CD4-positive, alpha-beta T cell treated with Interleukin-12 subunit alpha and Interleukin-12 subunit beta, for 1 hour (primary cell): ENCODE results near the gene FRY.

Experiments
- DNase-seq: peaks from one replicate; pipeline ENCODE4 v3.0.0-alpha.2; 2020

Gene FRY

DNA sequence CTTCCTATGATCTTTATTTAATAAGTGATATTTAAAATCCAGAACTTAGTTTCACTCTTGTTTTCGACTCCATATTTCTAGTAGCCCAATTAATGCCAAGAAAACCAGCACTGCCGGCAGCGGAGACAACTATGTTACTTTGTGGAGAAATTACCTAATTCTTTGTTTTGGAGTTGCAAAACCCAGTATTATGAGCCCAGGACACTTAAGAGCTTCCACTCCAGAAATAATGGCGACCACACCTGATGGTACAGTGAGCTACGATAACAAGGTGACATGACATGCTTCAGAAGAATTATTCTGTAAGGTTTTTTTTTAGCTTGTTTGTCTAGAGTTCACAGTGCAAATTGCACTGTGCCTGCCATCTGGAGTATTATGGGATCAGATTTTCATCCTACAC is 147.2 kb downstream of the FRY start:
- DNase-seq: no peak

DNA sequence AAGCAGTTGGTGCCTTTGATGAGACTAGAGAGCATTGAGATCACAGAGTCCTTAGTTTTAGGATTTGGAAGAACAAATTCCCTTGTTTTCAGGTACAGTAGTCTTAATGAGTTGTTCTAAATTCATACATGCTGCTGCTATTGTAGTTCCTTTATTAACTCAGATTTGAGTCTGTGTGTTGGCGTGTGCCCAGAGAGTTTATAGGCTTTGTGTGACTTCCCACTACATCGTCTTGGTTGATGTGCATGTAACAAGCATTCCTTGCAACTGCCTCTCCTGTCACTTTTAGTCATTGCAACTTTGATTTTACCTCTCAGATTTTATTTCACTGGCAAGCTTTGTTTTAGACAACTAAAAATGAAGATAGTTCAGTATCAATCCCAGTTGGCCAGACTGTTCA is 148.1 kb downstream of the FRY start:
- DNase-seq: no peak

GRCh38 chr13:32187651-32188050 is 156.1 kb downstream of the FRY start:
- DNase-seq: no peak

DNA sequence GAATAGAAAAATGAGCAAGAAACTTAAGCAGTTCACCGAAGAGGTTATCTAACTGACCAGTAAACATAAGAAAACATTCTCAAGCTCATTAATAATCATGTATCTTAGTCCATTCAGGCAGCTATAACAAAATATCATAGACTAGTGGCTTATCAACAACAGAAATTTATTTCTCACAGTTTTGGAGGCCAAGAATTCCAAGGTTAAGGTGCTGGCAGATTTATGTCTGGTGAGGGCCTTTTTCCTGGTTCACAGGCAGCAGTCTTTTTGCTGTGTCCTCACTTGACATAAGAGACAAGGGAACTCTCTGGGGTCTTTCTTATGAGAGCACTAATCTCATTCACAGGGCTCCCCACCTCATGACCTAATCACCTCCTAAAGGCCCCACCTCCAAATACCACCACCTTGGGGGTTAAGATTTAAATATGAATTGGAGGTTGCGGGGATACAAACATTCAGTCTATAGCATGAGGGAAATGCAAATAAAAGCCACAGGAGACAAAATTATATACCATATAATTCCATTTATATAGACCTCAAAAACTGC is 160.0 kb downstream of the FRY start:
- DNase-seq: no peak

GRCh38 chr13:32195713-32196112 is 164.1 kb downstream of the FRY start:
- DNase-seq: no peak

DNA sequence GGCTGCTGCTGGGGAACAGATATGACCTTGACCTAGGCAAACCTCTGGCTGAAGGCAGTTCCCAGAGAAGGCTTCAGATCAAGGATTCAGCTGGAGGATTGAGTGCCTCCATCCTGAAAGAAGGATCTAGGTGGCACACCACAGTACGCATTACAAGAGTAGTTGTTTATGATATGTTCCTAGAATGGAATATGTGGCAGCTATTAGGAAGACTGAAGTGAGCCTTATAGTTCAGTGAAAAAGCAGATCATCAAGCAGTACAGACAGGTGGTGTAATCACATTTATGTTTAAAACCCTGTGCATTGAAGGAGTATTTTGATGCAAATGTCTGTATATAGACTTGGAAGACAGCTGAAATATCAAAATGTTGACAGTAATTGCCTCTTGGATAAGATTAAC is 167.6 kb downstream of the FRY start:
- no peak for DNase-seq

GRCh38 chr13:32200741-32201140 is 169.2 kb downstream of the FRY start:
- no peak for DNase-seq

GRCh38 chr13:32201809-32202208 is 170.2 kb downstream of the FRY start:
- no peak for DNase-seq

DNA sequence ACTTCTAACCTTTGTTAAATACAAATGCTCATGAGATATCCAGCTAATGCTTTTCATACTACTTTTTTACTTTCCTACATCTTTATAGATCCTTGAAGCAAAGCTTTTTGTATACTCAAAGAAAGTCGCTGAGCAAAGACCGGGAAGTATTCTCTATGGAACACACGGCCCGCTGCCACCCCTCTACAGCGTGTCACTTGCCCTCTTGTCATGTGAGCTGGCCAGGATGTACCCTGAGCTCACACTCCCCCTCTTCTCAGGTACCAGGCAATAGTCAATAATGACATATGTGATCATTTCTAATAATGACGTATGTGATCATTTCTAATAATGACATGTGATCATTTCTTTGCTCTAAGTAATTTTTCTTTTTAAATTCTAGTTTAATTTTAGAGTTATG is 170.7 kb downstream of the FRY start:
- DNase-seq: no peak

DNA sequence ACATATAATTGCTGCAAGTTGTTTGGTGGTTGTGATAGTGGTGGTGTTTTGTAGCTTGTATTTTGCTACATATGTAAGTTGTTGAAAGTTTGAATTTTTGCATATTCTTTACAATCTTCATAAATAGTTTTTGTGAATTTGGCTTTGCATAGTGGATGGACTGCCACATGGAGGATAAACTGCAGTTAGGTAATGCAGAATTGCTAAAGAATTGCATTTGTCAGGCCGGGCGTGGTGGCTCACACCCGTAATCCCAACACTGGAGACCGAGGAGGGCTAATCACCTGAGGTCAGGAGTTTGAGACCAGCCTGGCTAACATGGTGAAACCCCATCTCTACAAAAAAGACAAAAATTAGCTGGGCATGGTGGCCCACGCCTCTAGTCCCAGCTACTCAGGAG is 171.6 kb downstream of the FRY start:
- no peak for DNase-seq

DNA sequence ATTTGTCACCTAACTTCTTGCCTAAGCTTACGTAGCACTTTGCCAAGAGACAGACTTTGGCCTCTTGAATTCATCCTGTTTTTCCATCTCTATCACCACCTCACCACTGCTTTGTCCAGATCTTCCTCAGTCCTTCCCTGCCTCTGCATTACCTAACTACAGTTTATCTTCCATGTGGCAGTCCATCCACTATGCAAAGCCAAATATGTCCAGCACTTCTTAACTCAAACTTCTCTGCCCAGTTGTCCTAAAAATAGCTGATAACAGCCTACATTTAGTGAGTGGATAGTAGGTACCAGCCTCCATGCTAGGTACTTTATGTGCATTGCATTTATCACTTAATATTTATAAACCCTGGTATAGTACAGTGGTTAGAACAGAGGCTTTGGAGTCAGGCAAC is 172.2 kb downstream of the FRY start:
- DNase-seq: no peak

DNA sequence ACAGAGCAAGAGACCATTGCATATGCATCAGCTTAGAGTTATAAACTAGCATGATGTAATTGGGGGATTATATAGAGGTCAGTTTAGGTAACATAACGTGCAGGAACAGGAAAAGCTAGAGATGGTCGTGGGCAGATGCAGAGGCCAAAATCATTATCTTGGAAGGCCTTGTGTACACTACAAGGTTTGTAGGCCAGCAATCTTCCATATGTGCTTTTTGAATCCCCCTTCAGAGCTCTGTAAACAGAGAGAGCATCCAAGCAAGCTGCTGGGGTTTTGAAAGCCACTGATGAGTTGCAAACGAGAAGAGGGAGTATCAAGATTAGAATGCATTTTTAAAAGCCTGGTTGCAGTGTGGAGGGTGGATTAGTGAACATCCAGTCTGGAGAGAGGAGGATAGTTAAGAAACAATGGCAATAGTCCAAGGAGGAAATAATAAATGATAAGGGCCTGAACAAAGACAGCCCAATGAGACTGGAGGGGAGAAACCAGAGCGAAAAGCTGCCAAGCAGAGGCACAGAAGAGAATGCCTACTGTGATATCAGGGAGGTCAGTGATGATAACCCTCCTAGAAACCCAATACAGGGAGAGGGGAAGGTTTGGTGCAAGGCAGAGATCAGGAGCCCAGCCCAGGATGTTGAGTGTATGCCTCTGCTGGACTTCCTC is 174.0 kb downstream of the FRY start:
- no peak for DNase-seq

DNA sequence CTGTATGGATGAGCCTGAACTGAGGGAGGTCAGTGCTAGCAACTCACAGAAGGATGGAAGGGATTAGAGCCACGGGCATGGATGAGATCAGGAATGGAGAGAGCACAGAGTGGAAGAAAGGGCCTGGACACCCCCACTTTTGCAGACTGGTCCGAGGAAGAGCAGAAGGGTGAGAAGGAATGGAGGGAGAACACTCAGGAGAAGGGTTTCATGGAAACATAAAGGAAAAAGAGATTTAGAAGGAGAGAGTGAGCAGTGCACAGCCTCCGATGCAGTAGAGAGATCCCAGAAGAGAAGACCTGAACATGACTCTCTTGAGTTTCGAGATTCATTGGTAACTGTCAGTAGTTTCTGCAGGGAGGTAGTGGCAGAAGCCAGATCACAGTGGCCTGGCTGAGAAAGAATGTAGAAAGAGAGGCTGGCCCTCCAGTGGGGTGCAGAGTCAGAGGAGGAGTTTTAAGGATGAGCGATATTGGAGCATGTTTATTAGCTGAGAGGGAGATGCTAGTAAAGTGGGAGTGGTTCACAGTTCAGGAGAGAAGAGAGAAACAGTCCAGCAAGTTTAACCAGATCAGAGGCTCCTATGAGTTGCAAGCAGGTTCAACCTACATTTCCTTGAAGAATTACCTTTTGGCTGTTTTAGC is 174.6 kb downstream of the FRY start:
- no peak for DNase-seq

- DNase-seq: no peak
Measured at GRCh38 chr13:32208860-32209259, 177.3 kb downstream of the FRY start.

DNA sequence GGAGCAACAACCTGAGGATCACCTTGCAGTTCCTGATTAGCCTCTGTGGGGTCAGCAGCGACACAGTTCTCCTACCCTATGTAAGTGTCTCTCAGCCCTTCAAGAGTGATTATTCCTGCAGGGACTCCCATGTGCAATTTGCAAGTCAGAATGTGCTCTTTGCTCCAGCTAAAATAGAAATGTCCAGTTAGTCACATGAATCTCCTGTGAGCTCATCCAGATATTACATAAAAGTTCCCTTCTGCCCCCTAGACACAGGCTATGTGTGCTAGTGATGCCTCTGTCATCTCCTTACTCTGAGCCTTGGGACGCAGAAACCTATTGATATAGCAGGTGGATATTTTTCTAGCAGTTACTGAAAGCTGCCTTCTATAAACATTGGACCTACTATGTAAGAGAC is 178.1 kb downstream of the FRY start:
- no peak for DNase-seq

DNA sequence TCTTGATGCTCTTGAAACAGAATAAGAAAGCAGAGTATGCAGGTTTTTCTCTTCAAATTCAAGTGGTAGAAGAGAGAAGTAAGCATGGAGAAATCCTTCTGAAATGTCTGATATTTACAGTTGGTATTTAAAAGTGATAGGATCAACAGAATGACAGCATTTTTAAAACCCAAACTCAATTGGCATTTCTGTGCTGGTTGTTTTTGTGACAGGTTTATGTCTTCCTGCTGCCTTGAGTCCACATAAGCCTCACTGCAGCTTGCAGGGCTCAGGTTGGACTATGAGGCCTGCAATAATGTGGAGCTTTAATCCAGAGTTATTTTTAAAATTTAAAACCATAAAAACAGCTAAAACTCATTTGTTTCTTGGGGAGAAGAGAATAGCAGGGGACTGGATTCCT is 178.5 kb downstream of the FRY start:
- no peak for DNase-seq

- no peak for DNase-seq
Measured at GRCh38 chr13:32211813-32212212, 180.2 kb downstream of the FRY start.

DNA sequence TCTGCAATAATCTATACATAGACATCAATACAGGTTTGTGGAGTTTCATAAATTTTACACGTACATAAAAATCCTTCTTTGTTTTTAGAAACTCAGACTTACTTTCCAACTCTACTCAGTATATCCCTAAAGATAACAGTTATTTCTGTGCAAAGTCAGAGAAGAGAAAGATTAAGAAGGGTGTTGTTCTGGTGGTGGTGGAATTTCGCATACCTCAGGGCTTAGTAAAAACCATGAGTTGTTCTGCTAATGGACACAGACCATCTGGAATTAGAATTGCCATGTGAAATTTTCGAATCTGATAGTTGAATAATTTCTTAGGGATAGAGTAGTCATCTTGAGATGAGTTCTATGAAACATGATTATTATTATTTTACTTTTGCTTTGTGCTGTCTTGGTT is 180.8 kb downstream of the FRY start:
- no peak for DNase-seq

DNA sequence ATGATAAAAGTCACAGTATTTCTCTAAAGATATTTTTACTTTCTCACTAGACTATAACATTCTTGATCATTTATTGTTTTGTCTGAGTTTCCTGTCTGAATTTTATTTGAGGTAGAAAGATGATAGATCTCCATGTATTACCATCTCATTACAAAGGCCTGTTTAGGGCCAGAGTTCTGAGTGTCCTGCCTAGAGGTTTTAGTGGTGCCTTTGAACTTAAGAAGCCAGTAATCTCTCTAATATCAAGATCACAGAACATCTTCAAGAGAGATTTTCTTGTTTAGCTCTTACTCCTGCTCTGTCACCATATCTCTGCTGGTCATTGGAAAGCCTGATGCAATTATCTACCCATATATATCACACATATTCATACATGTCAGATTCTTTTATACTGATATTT is 182.1 kb downstream of the FRY start:
- DNase-seq: no peak

DNA sequence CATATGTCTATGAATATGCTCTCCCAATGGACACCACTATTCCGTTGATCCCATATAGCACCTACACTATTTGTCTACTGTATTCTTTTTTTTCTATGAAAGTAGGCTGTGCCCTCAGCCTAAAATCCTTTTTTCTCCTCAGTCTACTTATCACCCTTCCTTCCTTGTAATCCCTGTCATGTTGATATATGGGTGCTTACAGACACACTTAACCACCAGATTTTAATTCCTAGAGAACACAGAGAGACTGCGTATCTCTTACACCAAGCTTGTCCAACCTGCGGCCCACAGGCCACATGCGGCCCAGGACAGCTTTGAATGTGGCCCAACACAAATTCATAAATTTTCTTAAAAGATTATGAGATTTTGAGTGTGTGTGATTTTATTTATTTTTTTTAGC is 182.5 kb downstream of the FRY start:
- no peak for DNase-seq

DNA sequence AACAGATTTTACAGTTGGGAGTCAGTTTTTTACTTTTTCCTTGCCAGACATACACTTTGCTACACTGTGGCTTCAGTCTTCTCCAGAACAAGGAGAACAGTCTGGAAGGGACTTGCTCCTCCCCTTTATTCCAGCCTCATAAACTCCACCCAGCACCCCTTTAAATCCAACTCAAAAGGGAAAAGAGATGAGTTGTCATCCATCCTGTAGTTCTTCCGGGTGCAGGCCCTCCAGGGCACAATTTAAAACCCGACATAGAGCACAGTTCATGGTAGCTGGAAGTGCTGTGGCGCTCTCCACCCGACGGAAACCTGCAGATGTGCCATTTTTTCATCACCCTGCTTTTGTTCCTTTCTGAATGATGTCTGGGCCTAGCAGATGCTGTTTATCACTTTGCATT is 184.7 kb downstream of the FRY start:
- DNase-seq: no peak

DNA sequence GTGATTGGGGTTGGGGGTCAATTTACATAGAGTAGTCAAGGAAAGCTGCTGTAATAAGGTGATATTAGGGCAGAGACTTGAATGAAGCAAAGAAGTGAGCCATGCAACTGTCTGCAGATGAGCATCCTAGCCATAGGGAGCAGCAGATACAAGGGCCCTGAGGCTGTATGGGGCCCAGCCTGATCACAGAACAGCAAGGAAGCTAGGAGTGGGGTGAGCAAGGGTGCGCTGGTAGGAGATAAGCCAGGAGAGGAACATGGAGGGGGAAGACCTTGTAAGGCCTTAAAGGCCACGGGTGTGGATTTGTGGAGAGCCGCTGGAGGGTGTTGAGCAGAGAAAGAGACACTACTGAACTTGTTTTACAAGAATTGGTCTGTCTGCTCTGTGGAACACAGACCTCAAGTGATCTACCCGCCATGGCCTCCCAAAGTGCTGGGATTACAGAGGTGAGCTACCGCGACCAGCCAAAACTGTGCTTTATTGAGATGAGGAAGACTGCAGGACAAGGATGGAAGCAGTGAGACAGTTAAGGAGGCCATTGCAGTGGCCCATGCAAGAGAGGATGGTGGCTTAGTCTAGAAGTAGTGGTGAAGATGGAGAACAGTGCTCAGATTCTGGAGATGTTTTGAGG is 190.6 kb downstream of the FRY start:
- DNase-seq: no peak

GRCh38 chr13:32224916-32225315 is 193.3 kb downstream of the FRY start:
- DNase-seq: no peak

- DNase-seq: no peak
Measured at GRCh38 chr13:32225481-32225931, 193.9 kb downstream of the FRY start.
